Suppressor macrophage treated with lipopolysaccharide for 1 hour (primary cell): ENCODE results near the gene IRAK2.
A peak's percentile ranks its signal among the peaks of the same experiment; 100 is the strongest.

Experiments
- DNase-seq, 3 donors: peaks; one replicate each; pipeline ENCODE4 v3.0.0-alpha.2; 2020 to 2022

IRAK2 gene

GRCh38 chr3:10286596-10287295, 122.0 kb downstream of the IRAK2 start:
- peak in 1 of 3 donors; percentile 65 for DNase-seq

- DNase-seq, result no peak
Observed at GRCh38 chr3:10287936-10288574, 123.3 kb downstream of the IRAK2 start.

DNA sequence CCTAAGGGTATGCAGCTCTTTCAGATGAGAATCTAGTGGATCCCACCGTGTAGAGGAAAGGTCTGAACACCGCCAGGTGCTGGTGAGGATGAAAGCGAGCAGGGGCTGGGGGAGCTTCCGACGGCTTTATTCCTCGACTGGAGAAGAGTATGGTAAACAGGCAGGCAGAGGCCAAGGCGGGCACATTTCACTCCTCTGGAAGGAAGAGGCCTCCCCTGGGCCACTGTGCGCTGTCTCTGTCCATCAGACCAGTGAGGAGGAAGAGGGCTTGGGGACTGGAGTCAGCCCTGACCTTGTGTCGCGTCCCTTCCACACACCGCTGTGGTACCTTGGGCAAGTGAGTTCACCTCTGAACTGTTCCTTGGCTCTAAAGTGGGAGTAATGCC, 123.8 kb downstream of the IRAK2 start:
- no peak for DNase-seq

GRCh38 chr3:10289077-10289476, 124.4 kb downstream of the IRAK2 start:
- no peak for DNase-seq

- no peak for DNase-seq
Observed at GRCh38 chr3:10289787-10290355, 125.2 kb downstream of the IRAK2 start.

DNA sequence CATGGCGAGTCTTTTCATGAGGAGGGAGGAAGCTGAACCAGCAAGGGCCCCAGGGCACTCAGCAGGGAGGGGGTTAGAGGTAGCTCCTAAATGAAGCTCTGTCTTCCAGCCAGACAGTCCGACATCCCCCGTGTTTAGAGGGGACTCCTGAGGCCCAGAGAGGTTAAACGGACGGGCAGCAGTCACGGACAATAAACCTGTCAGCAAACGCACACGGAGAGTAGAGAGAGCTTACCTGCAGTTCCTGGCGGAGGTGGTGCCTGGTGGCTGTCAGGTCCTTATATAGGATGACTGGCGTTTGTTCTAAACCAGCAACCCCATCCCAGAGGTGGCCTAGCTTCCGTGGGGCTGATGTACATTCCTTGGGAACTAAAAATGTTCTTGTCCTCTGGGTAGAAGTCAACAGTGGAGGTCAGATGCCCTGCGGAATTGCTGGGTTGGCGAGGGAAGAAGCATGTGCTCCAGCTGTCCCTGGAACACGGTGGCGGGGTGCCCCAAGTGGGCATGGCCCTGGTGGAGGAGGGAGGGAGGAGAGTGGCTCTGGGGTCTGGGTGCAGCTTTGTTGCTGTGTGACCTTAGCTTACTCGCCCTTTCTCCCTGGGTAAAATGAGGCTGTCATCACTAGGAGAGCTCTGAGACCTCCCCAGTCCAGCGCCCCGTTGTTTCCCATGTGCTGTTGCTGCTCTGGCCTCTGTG, 125.9 kb downstream of the IRAK2 start:
- no peak for DNase-seq

DNA sequence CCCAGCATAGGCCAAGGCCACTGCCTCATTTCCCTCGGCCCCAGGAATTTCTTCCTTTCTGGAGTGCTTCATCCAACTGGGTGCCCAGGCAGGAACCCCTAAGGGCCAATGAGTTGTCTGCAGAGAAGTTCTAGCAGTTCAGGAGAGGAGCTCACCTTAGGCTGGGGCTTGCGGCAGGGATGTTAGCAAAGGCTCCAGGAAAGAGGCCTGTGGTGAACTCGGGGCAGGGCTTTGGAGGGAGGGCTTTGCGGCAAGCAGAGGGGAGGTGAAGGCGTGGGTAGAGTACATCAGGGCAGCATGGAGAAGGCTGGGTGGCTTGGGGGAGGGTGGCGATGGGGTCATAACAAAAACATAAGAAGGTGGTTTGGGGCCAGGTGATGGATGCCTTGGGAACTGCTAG, 126.9 kb downstream of the IRAK2 start:
- no peak for DNase-seq

DNA sequence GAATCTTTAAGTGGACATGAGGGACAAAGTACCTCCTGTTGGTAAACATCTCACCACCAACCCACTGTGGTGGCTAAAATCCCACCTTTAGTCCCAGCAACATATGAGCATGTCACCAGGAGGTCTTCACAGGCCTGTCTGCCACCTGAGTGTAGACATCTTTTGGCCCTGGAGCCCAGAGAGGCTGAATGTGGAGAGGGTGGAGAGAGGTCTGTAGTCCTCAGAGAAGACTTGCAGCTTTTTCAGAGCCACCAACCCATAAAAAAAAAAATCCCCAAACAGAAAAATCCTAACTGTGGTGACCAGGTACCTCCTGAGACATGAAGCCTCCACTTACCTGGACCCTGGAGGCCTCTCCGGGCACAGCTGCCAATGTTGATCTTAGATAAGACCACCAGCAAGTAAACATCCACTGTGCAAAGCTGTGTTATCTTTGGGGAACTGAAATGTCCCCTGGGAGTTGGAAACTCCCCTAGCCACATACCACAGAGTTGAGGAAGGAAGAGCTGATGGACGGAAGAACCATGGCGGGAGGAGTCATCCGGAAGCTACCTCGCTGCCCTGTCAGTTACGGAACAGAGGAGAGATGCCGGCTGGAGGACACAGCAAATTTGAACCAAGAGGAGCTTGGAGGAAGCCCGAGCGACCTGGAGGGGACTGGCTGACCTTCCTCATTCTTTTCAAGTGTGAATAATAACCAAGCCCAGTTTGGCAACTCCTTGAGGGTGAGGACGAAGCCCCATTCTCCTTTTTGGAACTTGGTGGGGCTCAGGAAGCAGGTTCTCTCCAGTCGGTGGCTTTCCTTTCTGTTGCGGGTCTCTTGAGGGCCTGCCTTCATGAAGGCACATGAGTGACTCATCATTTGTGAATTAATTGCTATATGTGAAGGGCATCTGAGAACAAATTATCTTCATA, 128.0 kb downstream of the IRAK2 start, which contains the start of gene GHRL:
Gene GHRL (minus strand): TSS at position 443 of the 915 bp plus-strand sequence. CDS start 2,767 bp downstream, outside the sequence.
- peak; percentile 78 to 80 (median 80) for DNase-seq
